Prostate gland (tissue), 2 donors: ENCODE measurements around the gene C1QTNF6.

Experiments
- CTCF ChIP-seq, 4 experiments: fragments of 200-600 bp in 2 of 4; fragments of 450-650 bp in 2 of 4; sonication (generic) in 2 of 4; IDR thresholded peaks; 1 replicate in 3 of 4; 2 replicates in 1 of 4; pipeline ENCODE4 v1.5.1; 2016 to 2019; ENCODE audit warnings: antibody characterized with exemption in 4 of 4, mild to moderate bottlenecking in 2 of 4, moderate library complexity in 2 of 4
- POLR2A ChIP-seq: fragments of 450-650 bp; IDR thresholded peaks from one replicate; pipeline ENCODE4 v1.6.1; 2016; ENCODE audit warnings: antibody characterized with exemption, mild to moderate bottlenecking
- POLR2AphosphoS5 ChIP-seq: sonication (generic); formaldehyde crosslinking; IDR thresholded peaks from one replicate; pipeline ENCODE4 v1.6.1; 2017; ENCODE audit warnings: antibody characterized with exemption

DNA sequence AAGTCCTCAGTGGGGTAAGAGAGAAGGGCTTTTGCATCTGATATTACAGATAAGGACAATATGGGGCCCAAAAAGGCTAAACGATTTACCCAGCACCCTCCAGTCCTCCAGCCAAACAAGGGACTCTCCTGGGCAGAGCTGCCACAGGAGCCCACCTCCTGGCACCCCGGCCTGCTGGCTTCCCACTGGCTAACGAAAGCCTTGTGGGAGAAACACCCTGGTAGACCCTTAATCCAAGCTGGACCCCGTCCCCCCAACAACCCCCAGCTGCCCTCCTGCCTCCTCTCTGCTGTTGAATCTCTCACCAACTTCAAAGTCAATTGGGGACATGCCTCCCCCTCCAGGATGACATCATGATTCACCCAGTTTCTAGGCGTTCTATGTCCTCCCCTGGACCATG is 10.8 kb downstream of the C1QTNF6 start:
- no peak for TF ChIP-seq CTCF (IDR thresholded peaks at IDR 0.05)
- TF ChIP-seq POLR2AphosphoS5: no peak
- no peak for TF ChIP-seq POLR2A
